Esophagus squamous epithelium (tissue), 5 donors: ENCODE results near the gene AMZ1. TPM values are rescaled to one million over a fixed set of nuclear protein-coding genes. Genes with fewer than 3 reads are reported as not detected.

ENCODE experiments used
- DNase-seq: peaks from one replicate; lab custom pipeline; 2025; lab: John Stamatoyannopoulos, UW
- H3K27ac ChIP-seq, 4 donors: fragments of 200-600 bp; sonication (generic); one replicate each; pipeline ENCODE4 v1.5.1; 2016 to 2019; ENCODE audit warnings: mild to moderate bottlenecking in 1 of 4
- H3K27me3 ChIP-seq, 4 donors: fragments of 200-600 bp; sonication (generic); 1 replicate in 3 of 4; 2 replicates in 1 of 4; pipeline versions ENCODE4 v1.5.1 to v1.6.0; 2017 to 2021; ENCODE audit warnings: antibody characterized with exemption in 1 of 4
- H3K36me3 ChIP-seq, 3 donors: fragments of 200-600 bp; sonication (generic); one replicate each; pipeline ENCODE4 v1.5.1; 2016 to 2019
- H3K4me1 ChIP-seq, 3 donors: fragments of 200-600 bp; sonication (generic); one replicate each; pipeline ENCODE4 v1.5.1; 2017 to 2019
- H3K4me3 ChIP-seq, 4 donors: fragments of 200-600 bp; sonication (generic); 1 replicate in 3 of 4; 2 replicates in 1 of 4; pipeline ENCODE4 v1.5.1; 2016 to 2019; ENCODE audit warnings: mild to moderate bottlenecking in 2 of 4, moderate library complexity in 1 of 4
- H3K9me3 ChIP-seq, 3 donors: fragments of 200-600 bp; sonication (generic); one replicate each; pipeline ENCODE4 v1.5.1; 2016 to 2019
- CTCF ChIP-seq, 6 experiments: fragments of 450-650 bp in 4 of 6; fragments of 200-600 bp in 2 of 6; sonication (generic) in 2 of 6; IDR thresholded peaks; one replicate each; pipeline ENCODE4 v1.5.1; 2016 to 2019; ENCODE audit warnings: antibody characterized with exemption in 6 of 6, mild to moderate bottlenecking in 4 of 6, moderate library complexity in 4 of 6
- POLR2A ChIP-seq, 4 donors: fragments of 450-650 bp; IDR thresholded peaks; one replicate each; pipeline ENCODE4 v1.6.1; 2017; ENCODE audit warnings: antibody characterized with exemption in 4 of 4, mild to moderate bottlenecking in 4 of 4, moderate library complexity in 3 of 4
- WGBS, 2 donors: methylation state at CpG; one replicate each; pipeline ENCODE4 v1.1.5; 2018; 5-methylcytosine and 5-hydroxymethylcytosine counted together
- intact Hi-C: fragments of 100-400 bp; cut with DNase I; formaldehyde crosslinking; loops from one replicate; pipeline ENCODE4 v1.15.0; 2022
- total RNA-seq, 4 donors: library from RNA; depleted of rRNA; stranded (reverse); fragments of >200 nt; gene quantifications; one replicate each; pipeline ENCODE4 v1.1.0, GENCODE V29; 2016
- donor health status: DM: yes; HTN: yes; CAD: no.

AMZ1 gene
- total RNA-seq, 4 donors from 2014 or later: 0.12 to 0.19 TPM; not detected in 2

- H3K4me1 ChIP-seq: peaks cover 1 to 42% (median 32%) of the 10 kb centered on the region in 3 donors
- 63 to 87% methylated on average over 3 to 7 of the region's 11 CpGs for WGBS, 2 donors
- no peaks in the 10 kb centered on the region for H3K27me3 ChIP-seq
- no peak for DNase-seq
- H3K9me3 ChIP-seq: no peaks in the 10 kb centered on the region
- intact Hi-C loops: no loop called here
- TF ChIP-seq POLR2A (IDR thresholded peaks at IDR 0.05) (no peak), CTCF (IDR thresholded peaks at IDR 0.05) (no peak)
- no peak overlapping the region for H3K27ac ChIP-seq
- no peaks in the 10 kb centered on the region for H3K36me3 ChIP-seq
- no peak overlapping the region for H3K4me3 ChIP-seq
Observed at GRCh38 chr7:2764621-2765020, 76.6 kb downstream of the AMZ1 start.

Other genes starting within 250 kb of the AMZ1 start
- not detected for gene GRIFIN, start 211.8 kb upstream of the AMZ1 start, total RNA-seq
- gene LFNG, start 168.4 kb upstream of the AMZ1 start, total RNA-seq: 10 to 100 TPM in 3 of 4 donors, 1 to 10 TPM in 1; 6.1 to 17.2 (median 11.9) TPM
- 10 to 100 TPM; 15.5 to 28.3 (median 22.8) TPM for gene BRAT1, start 132.7 kb upstream of the AMZ1 start, total RNA-seq
- gene IQCE, start 129.2 kb upstream of the AMZ1 start, total RNA-seq: 10 to 100 TPM in 1 of 4 donors, 1 to 10 TPM in 3; 4.5 to 10.6 (median 6.3) TPM
- gene TTYH3, start 56.2 kb upstream of the AMZ1 start, total RNA-seq: 10 to 100 TPM in 2 of 4 donors, 1 to 10 TPM in 2; 4.7 to 23.1 (median 10.2) TPM
- gene GNA12, start 156.1 kb downstream of the AMZ1 start, total RNA-seq: 10 to 100 TPM in 1 of 4 donors, 1 to 10 TPM in 3; 6.6 to 11.6 (median 7.6) TPM